ENCODE measurements around the gene C1orf52. TPM values are rescaled to one million over a fixed set of nuclear protein-coding genes. Genes with fewer than 3 reads are reported as not detected.

C1orf52 gene
- total and polyA plus RNA-seq, 9 of the 15 experiments (the other 6 are each of a cell fraction or from before 2014, with no cell fraction given) = 17.0 to 38.5 (median 33.0) TPM

DNA sequence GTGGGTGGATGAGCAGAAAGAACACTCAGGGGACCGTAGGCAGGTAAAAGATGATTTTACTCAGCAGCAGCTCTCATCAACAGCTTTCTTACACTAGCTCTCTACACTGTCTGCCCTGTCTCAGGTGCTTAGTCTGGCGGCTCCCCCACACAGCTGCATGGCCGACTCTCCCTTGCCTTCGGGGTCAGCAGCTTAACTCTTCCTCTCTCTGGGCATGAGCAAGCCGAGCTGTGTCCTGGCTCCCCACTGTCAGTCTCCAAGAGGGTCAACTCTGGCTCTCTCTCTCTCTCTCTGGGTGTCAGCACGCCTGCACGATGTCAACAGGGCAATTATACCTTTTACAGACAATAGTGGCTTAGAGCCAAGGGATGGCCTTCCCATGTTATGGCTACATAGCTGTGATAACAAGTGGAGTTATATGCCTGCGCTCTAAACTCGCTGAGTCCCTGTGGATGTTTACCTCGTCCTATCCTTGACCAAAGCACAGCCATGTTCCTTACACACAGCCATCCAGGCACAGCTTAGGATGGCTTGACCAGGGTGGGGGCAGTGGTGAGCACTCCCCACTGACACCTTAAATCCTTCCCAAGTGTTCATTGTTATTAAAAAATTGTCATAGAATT is 20.1 kb upstream of the C1orf52 start (continued):
- TF ChIP-seq RUNX1 (IDR thresholded peaks at IDR 0.05; ENCODE audit: low read depth) (no peak), TCF3 (CRISPR knock-in tag; IDR thresholded peaks at IDR 0.05) (no peak), SMARCB1 (IDR thresholded peaks at IDR 0.05; ENCODE audit: insufficient read length, low read depth) (no peak), ZNF561 (CRISPR knock-in tag; conservative IDR thresholded peaks at IDR 0.05) (no peak), ZBTB34 (CRISPR knock-in tag; IDR thresholded peaks at IDR 0.05) (no peak), ZBTB17 (CRISPR knock-in tag; IDR thresholded peaks at IDR 0.05) (peak; percentile 80), TSC22D4 (tag; IDR thresholded peaks at IDR 0.05) (no peak), ZNF551 (CRISPR knock-in tag; IDR thresholded peaks at IDR 0.05) (no peak)
- TF ChIP-seq, protein P1, sequence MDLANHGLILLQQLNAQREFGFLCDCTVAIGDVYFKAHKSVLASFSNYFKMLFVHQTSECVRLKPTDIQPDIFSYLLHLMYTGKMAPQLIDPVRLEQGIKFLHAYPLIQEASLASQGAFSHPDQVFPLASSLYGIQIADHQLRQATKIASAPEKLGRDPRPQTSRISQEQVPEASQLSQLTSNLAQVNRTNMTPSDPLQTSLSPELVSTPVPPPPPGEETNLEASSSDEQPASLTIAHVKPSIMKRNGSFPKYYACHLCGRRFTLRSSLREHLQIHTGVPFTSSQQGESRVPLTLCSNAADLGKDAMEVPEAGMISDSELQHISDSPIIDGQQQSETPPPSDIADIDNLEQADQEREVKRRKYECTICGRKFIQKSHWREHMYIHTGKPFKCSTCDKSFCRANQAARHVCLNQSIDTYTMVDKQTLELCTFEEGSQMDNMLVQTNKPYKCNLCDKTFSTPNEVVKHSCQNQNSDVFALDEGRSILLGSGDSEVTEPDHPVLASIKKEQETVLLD (IDR thresholded peaks at IDR 0.05) = no peak
- TF ChIP-seq, protein P2, sequence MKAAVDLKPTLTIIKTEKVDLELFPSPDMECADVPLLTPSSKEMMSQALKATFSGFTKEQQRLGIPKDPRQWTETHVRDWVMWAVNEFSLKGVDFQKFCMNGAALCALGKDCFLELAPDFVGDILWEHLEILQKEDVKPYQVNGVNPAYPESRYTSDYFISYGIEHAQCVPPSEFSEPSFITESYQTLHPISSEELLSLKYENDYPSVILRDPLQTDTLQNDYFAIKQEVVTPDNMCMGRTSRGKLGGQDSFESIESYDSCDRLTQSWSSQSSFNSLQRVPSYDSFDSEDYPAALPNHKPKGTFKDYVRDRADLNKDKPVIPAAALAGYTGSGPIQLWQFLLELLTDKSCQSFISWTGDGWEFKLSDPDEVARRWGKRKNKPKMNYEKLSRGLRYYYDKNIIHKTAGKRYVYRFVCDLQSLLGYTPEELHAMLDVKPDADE (conservative IDR thresholded peaks at IDR 0.05; ENCODE audit: control insufficient read depth, low read depth, low read length) = no peak
